Spinal cord (tissue), 10 donors: ENCODE data around the gene FRMD4A. TPM values are rescaled to one million over a fixed set of nuclear protein-coding genes. Genes with fewer than 3 reads are reported as not detected.

Source experiments
- DNase-seq, 6 donors: peaks; one replicate each; pipeline versions ENCODE4 v3.0.0 to v3.0.0-alpha.2; 2013 to 2015; ENCODE audit warnings: low spot score in 6 of 6, low read depth in 4 of 6
- H3K27ac ChIP-seq: one replicate; pipeline ENCODE4 v1.5.1; 2013; ENCODE audit warnings: low read depth, low read length, control low read depth
- H3K27me3 ChIP-seq: one replicate; pipeline ENCODE4 v1.6.1; 2013; ENCODE audit warnings: low read length; ENCODE audit not compliant: control insufficient read depth, insufficient read depth
- H3K36me3 ChIP-seq: one replicate; pipeline ENCODE4 v1.6.1; 2013; ENCODE audit warnings: low read length; ENCODE audit not compliant: control insufficient read depth, insufficient read depth
- H3K4me1 ChIP-seq: one replicate; pipeline ENCODE4 v1.6.1; 2013; ENCODE audit warnings: low read length; ENCODE audit not compliant: control insufficient read depth, insufficient read depth
- H3K4me3 ChIP-seq: one replicate; pipeline ENCODE4 v1.5.1; 2013; ENCODE audit warnings: low read depth, low read length, control low read depth
- H3K9me3 ChIP-seq: one replicate; pipeline ENCODE4 v1.6.1; 2013; ENCODE audit warnings: low read length; ENCODE audit not compliant: control insufficient read depth, insufficient read depth
- WGBS: methylation state at CpG from one replicate; pipeline ENCODE4 v1.1.5; 2013; ENCODE audit warnings: missing lambda C conversion rate; ENCODE audit not compliant: insufficient coverage; 5-methylcytosine and 5-hydroxymethylcytosine counted together
- polyA plus RNA-seq, 2 donors: library from polyadenylated mRNA; unstranded; fragments of 120-200 nt; gene quantifications; one replicate each; pipeline ENCODE4 v1.2.1, GENCODE V29; 2013; ENCODE audit not compliant: insufficient read length in 2 of 2
- total RNA-seq, 2 donors: library from RNA; depleted of rRNA in 1 of 2; stranded (reverse); fragments of 120-200 nt in 1 of 2; fragments of >200 nt in 1 of 2; gene quantifications; one replicate each; pipeline versions ENCODE4 v1.2.3 to v1.2.4, GENCODE V29; 2013 to 2014
- donor health status: healthy.

FRMD4A gene
- total and polyA plus RNA-seq, 4 donors = 75.4 to 97.8 (median 91.8) TPM

DNA sequence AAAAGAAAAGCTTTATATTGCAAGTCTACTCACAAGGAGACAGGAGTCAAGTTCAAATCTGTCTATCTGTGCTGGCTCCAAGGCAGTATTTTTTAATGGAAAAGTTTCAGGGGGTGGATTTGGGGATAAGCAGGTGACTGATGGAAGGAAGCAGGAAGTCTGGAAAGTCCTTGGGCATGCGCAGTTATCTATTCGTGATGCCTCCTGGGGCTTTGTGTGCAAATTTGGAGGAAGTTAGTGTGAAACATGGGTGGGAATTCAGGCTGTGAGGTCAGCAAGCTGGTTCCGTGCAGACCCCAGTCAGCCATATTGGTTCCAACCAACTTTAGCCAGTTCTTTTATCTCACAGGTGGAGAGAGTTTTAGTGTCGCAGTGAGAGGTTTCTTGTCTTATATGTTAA lies 140.0 kb downstream of the FRMD4A start:
- Histone ChIP-seq H3K27me3 (no peaks in the 10 kb centered on the region), H3K36me3 (no peaks in the 10 kb centered on the region), H3K27ac (no peak overlapping the region), H3K4me1 (no peaks in the 10 kb centered on the region), H3K9me3 (no peaks in the 10 kb centered on the region), H3K4me3 (no peak overlapping the region)
- DNase-seq = no peak
- WGBS = 94% methylated on average over 2 of the region's 4 CpGs

DNA sequence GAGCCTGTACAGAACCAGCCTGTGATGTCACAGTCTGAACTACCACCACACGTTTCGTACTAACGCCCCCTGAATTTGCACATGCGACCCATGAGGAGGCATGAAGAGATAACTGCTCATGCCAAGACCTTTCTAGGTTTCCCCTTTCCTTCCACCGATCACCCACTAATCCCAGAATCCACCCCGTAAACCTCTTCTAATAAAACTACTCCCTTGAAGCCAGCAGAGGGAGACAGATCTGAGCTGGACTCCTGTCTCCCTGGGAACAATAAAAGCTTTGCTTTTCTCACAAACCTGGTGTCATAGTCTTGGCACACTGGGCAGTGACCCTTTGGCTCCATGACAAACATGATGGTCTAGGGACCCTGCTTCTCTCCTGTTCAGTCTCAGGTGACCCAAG lies 144.5 kb downstream of the FRMD4A start:
- no peaks in the 10 kb centered on the region for H3K36me3 ChIP-seq
- H3K4me3 ChIP-seq = no peak overlapping the region
- 84% methylated on average over 6 of the region's 6 CpGs for WGBS
- H3K4me1 ChIP-seq = no peaks in the 10 kb centered on the region
- H3K27me3 ChIP-seq = no peaks in the 10 kb centered on the region
- no peaks in the 10 kb centered on the region for H3K9me3 ChIP-seq
- DNase-seq = no peak
- H3K27ac ChIP-seq = no peak overlapping the region

DNA sequence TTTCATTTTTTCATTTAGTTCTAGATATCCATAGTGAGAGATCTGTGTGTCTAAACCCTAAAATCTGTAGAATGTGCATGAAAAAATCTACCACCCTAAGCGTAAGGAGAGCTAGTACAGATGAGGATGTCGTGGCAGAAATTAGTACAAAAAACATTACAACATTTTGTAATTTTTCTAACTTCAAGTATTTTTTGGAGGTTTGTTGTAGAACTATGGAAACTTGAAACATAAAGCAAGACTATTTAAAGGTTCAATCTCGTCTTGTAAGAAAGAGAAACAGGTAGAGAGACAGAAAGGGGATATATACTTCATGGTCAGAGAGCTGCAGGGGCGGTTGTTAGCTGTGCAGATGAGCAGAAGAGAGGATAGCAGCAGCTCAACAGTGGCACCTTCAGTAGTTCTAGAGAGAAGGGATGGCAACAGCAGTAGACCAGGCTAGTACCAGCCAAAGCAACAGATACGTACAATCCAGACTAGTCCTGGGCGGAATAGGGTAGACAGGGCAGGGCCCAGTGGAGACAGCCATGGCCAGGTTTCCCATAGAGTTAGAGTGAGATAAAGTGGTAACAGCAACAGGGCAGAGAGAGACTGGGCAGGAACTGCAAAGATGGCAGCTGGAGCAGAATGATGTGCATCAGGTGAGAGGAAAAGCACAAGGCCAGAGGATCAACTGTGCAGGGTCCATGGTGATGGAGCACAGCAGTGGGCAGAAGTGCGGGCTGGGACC lies 145.2 kb downstream of the FRMD4A start:
- 69% methylated on average over 4 of the region's 7 CpGs for WGBS
- Histone ChIP-seq H3K36me3 (no peaks in the 10 kb centered on the region), H3K9me3 (no peaks in the 10 kb centered on the region), H3K4me3 (no peak overlapping the region), H3K4me1 (no peaks in the 10 kb centered on the region), H3K27ac (peak overlapping the region; percentile 53), H3K27me3 (no peaks in the 10 kb centered on the region)
- DNase-seq = peak in 1 of 6 donors; percentile 45

DNA sequence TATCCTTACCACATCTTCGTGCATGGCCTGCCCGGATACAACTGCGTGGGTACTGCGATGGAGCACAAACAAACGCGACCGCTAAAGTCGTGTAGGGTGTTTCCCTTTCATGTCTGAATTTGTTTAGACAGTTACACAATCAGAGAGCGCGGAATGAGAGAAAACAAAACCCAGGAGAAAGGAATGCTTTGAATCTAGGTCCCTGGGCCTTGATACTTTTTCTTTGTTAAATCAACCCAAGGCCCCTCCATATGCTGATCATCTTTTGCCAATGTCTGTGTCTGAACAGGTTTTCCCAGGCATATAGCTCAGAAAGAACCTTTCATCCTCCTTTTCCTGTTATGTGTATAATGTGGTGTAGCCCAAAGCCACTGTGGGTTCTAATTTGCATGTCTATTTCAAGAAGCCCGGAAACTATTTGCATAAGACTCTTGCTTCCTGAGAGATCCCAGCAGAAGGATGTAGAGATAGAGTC lies 145.8 kb downstream of the FRMD4A start:
- H3K4me3 ChIP-seq = no peak overlapping the region
- peak in 1 of 6 donors; percentile 62 for DNase-seq
- 28% methylated on average over 4 of the region's 11 CpGs for WGBS

DNA sequence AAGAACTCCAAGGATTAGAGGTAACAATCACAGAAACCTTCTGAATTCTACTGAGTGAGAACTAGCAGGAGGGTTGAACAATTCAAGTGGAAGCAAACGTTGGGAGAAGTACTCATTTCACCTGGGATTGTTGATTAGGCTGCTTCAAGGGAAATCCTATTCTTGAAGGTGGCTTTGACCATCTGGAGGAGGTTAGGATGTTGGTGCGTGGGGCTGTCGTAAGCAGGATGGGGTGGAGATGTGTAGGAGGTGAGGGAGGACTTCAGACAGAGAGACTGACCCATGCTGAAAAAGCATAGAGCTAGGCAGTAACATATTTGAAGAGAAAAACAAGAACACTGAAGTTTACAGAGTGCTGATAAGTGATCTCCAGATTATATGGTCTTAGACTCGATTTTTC lies 147.9 kb downstream of the FRMD4A start:
- Histone ChIP-seq H3K36me3 (no peaks in the 10 kb centered on the region), H3K27ac (no peak overlapping the region), H3K4me1 (no peaks in the 10 kb centered on the region), H3K9me3 (no peaks in the 10 kb centered on the region), H3K27me3 (no peaks in the 10 kb centered on the region), H3K4me3 (no peak overlapping the region)
- DNase-seq = no peak
- 82% methylated on average over 3 of the region's 4 CpGs for WGBS

More for the DNA sequence above, 145.8 kb downstream of the FRMD4A start:
- Histone ChIP-seq H3K36me3 (no peaks in the 10 kb centered on the region), H3K27ac (peak overlapping the region; percentile 53), H3K9me3 (no peaks in the 10 kb centered on the region), H3K27me3 (no peaks in the 10 kb centered on the region), H3K4me1 (no peaks in the 10 kb centered on the region)

DNA sequence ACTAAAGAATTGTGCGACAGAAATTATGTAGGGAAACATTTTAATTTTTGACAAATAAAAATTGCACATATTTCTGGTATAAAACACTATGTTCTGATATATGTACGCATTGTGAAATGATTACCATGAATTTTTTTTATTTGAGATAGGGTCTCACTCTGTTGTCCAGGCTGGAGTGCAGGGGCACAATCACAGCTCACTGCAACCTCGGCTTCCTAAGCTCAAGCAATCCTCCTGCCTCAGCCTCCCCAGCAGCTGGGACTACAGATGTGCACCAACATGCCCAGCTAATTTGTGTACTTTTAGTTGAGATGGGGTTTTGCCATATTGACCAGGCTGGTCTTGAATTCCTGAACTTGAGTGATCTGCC lies 149.2 kb downstream of the FRMD4A start:
- H3K27ac ChIP-seq = no peak overlapping the region
- no CpG with 5 or more reads among the region's 3 CpGs for WGBS
- H3K27me3 ChIP-seq = no peaks in the 10 kb centered on the region
- no peaks in the 10 kb centered on the region for H3K9me3 ChIP-seq
- H3K4me1 ChIP-seq = no peaks in the 10 kb centered on the region
- H3K4me3 ChIP-seq = no peak overlapping the region
- DNase-seq = no peak
- H3K36me3 ChIP-seq = no peaks in the 10 kb centered on the region

DNA sequence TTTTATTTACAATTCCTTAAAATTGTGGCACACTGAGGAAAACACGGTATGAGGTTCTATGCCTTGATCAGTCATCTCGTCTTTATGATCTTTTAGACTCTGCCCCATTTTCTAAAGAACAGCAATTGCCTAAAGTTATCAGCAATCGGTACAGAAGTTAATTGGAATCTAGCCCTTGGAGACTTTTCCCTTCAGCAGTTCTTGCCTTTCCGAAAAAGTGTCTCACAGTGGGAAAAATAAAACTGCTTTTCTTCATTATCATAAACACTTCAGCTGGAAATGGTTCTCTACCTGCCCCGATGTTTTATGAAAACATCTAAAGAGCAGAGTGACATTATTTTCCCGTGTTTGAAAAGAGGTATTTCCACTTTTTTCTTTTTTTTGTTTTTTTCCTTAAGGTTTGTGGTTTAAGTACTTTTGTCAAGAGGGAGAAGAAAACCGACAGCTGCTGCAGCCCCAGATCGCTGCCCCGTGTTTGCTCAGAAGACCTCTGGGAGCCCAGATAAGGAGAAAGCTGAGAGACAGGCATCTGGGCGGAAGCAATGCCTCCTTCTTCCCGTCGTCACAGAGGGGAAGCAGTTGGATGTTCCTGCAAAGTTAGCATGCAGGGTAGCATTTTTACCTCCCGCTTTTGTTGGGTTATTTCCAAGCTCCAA lies 149.7 kb downstream of the FRMD4A start:
- peak in 1 of 6 donors; percentile 77 for DNase-seq
- Histone ChIP-seq H3K4me1 (no peaks in the 10 kb centered on the region), H3K36me3 (no peaks in the 10 kb centered on the region), H3K4me3 (no peak overlapping the region), H3K27me3 (no peaks in the 10 kb centered on the region), H3K9me3 (no peaks in the 10 kb centered on the region), H3K27ac (no peak overlapping the region)
- 50% methylated on average over 6 of the region's 13 CpGs for WGBS

DNA sequence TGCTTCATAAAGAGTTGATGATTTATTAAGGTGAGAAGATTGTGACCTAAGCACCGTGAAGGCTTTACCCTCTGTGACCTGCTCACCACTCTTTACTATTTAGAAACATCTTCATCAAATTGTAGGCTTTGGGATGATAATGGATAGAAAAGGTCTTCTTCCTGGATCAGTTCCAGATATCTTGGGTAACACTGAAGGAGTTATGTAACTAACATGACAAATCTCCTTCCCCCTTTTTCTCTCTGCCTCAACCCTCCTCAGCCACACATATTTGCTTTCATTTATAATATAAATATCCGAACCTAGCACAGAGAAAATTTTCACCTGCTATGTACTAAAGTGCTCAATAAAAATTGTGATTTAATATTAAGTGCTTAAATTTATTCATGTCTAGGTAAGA lies 151.5 kb downstream of the FRMD4A start:
- Histone ChIP-seq H3K36me3 (no peaks in the 10 kb centered on the region), H3K27ac (no peak overlapping the region), H3K4me1 (peaks cover 2% of the 10 kb centered on the region), H3K4me3 (no peak overlapping the region), H3K9me3 (no peaks in the 10 kb centered on the region), H3K27me3 (no peaks in the 10 kb centered on the region)
- no CpG with 5 or more reads among the region's 2 CpGs for WGBS
- no peak for DNase-seq

DNA sequence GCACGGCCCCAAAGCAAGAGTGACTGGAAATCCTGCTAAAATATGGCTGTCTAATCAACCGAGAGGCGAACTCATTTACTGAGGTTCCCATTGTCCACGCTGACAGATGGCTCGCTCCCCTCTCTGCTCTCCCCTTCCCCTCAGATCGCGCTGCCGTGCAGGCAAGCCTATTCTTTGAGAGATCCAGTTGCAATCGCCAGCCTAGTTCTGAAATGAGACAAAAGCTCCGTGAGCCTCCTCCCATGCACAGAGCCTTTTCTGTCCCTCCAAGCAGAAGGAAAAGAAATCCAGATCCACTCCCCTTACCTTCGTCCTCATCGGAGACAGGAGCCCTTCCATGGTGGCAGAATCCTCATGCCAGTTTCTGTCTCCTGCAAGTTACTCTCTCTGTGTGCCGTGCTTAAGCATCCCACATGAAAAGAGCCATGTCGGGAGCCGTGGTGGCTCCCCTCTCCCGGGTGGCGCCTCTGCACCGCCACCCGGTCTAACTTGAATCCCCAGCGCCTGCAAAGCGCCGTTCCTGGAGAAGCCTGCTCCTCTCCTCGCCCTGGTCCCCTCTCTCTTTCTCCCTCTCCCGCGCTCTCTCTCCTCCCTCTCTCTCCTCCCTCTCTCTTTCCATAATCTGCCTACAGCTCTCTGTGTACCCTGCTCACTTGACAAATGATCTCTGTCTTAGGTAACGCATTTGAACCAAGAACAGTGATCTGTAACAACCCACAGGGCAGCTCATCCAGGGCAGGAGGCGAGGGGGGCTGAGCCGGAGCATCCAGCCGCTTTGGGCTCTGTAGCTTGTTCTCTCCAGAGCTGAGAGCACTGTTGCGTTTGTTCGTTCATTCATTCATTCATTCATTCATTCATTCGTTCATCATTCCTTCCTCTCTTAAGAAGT lies 156.8 kb downstream of the FRMD4A start:
- Histone ChIP-seq H3K4me1 (peaks cover 16% of the 10 kb centered on the region), H3K36me3 (no peaks in the 10 kb centered on the region), H3K4me3 (peak overlapping the region; percentile 63), H3K27ac (peak overlapping the region; percentile 89), H3K27me3 (no peaks in the 10 kb centered on the region), H3K9me3 (no peaks in the 10 kb centered on the region)
- peak in 5 of 6 donors; percentile 50 to 92 (median 78) for DNase-seq
- 0% methylated on average over 31 of the region's 32 CpGs for WGBS
